Neural cell (in vitro differentiated cells): ENCODE data around the gene LCP1. TPM values are rescaled to one million over a fixed set of nuclear protein-coding genes. Genes with fewer than 3 reads are reported as not detected.

Experiments
- H2AFZ ChIP-seq: fragments of 200-600, 300-800 bp; sonication (generic), shearing (Covaris generic); 2 replicates; pipeline ENCODE4 v1.6.0; 2014; ENCODE audit warnings: low read depth, mild to moderate bottlenecking, antibody characterized with exemption, low read length, moderate library complexity
- H3F3A ChIP-seq: fragments of 200-600 bp; shearing (Covaris generic); 2 replicates; pipeline ENCODE4 v1.6.1; 2016; ENCODE audit warnings: mild to moderate bottlenecking, moderate library complexity, mixed read lengths, antibody characterized with exemption, low read length; ENCODE audit not compliant: insufficient read depth, poor library complexity, severe bottlenecking
- H3K27ac ChIP-seq: fragments of 200-600, 300-800 bp; sonication (generic), shearing (Covaris generic); 2 replicates; pipeline ENCODE4 v1.5.1; 2014; ENCODE audit warnings: mild to moderate bottlenecking, low read length, moderate library complexity
- H3K27me3 ChIP-seq: fragments of 300-800, 200-600 bp; sonication (generic), shearing (Covaris generic); 2 replicates; pipeline ENCODE4 v1.6.0; 2014; ENCODE audit warnings: mild to moderate bottlenecking, low read depth, low read length, moderate library complexity; ENCODE audit not compliant: insufficient read depth
- H3K36me3 ChIP-seq: fragments of 300-800, 200-600 bp; sonication (generic), shearing (Covaris generic); 2 replicates; pipeline ENCODE4 v1.5.1; 2014; ENCODE audit warnings: mild to moderate bottlenecking, antibody characterized with exemption, low read length, moderate library complexity; ENCODE audit not compliant: insufficient read depth
- H3K4me2 ChIP-seq: fragments of 300-800, 200-600 bp; sonication (generic), shearing (Covaris generic); 2 replicates; pipeline ENCODE4 v1.6.0; 2014; ENCODE audit warnings: mild to moderate bottlenecking, low read length
- H3K4me3 ChIP-seq: fragments of 300-800, 200-600 bp; sonication (generic), shearing (Covaris generic); 2 replicates; pipeline ENCODE4 v1.5.1; 2014; ENCODE audit warnings: mild to moderate bottlenecking, low read length, moderate library complexity
- H3K79me2 ChIP-seq: fragments of 200-600 bp; shearing (Covaris generic); replicated peaks from 2 replicates; pipeline ENCODE4 v1.6.0; 2014; ENCODE audit warnings: mild to moderate bottlenecking, low read length, moderate library complexity; ENCODE audit not compliant: insufficient read depth
- H3K9ac ChIP-seq: fragments of 300-800, 200-600 bp; sonication (generic), shearing (Covaris generic); 2 replicates; pipeline ENCODE4 v1.6.1; 2016; ENCODE audit warnings: mild to moderate bottlenecking, low read length, mixed read lengths
- H3K9me2 ChIP-seq: fragments of 200-600 bp; shearing (Covaris generic); 2 replicates; pipeline ENCODE4 v1.6.1; 2016; ENCODE audit warnings: mild to moderate bottlenecking, low read length, mixed read lengths; ENCODE audit not compliant: insufficient read depth
- H3K9me3 ChIP-seq: fragments of 200-600, 300-800 bp; sonication (generic), shearing (Covaris generic); 2 replicates; pipeline ENCODE4 v1.6.1; 2016; ENCODE audit warnings: mild to moderate bottlenecking, mixed run types, low read length, moderate library complexity, mixed read lengths
- H4K20me1 ChIP-seq: fragments of 200-600 bp; shearing (Covaris generic); 2 replicates; pipeline ENCODE4 v1.6.1; 2016; ENCODE audit warnings: mild to moderate bottlenecking, mixed run types; ENCODE audit not compliant: insufficient read depth
- CTCF ChIP-seq: fragments of 450-650 bp; IDR thresholded peaks from 2 replicates; pipeline ENCODE4 v1.5.1; 2014; ENCODE audit warnings: antibody characterized with exemption, mild to moderate bottlenecking, moderate library complexity; ENCODE audit not compliant: poor library complexity, severe bottlenecking
- EP300 ChIP-seq: fragments of 450-650 bp; conservative IDR thresholded peaks from 2 replicates; pipeline ENCODE4 v1.6.1; 2014; ENCODE audit warnings: antibody characterized with exemption, mild to moderate bottlenecking, moderate library complexity; ENCODE audit not compliant: poor library complexity, severe bottlenecking
- EZH2 ChIP-seq: fragments of 200-600, 300-800 bp; shearing (Covaris generic), sonication (generic); IDR thresholded peaks from 2 replicates; pipeline ENCODE4 v1.6.1; 2014; ENCODE audit warnings: antibody characterized with exemption, low read length, borderline replicate concordance, mild to moderate bottlenecking; ENCODE audit not compliant: insufficient read depth, poor library complexity, severe bottlenecking
- MXI1 ChIP-seq: fragments of 450-650 bp; conservative IDR thresholded peaks from 2 replicates; pipeline ENCODE4 v1.6.1; 2014; ENCODE audit warnings: antibody characterized with exemption, mild to moderate bottlenecking; ENCODE audit not compliant: poor library complexity, severe bottlenecking
- POLR2AphosphoS5 ChIP-seq: IDR thresholded peaks from 2 replicates; pipeline ENCODE4 v1.6.1; 2012
- RAD21 ChIP-seq: fragments of 450-650 bp; conservative IDR thresholded peaks from 2 replicates; pipeline ENCODE4 v1.6.1; 2014; ENCODE audit warnings: antibody characterized with exemption, mild to moderate bottlenecking, moderate library complexity
- REST ChIP-seq: IDR thresholded peaks from 2 replicates; pipeline ENCODE4 v1.6.1; 2012; ENCODE audit warnings: borderline replicate concordance
- SMC3 ChIP-seq: fragments of 450-650 bp; conservative IDR thresholded peaks from 2 replicates; pipeline ENCODE4 v1.6.1; 2014; ENCODE audit warnings: antibody characterized with exemption, mild to moderate bottlenecking, moderate library complexity; ENCODE audit not compliant: poor library complexity
- TAF1 ChIP-seq: IDR thresholded peaks from 2 replicates; pipeline ENCODE4 v1.6.1; 2012; ENCODE audit warnings: low read depth
- polyA plus RNA-seq: library from polyadenylated mRNA; depleted of rRNA; stranded (reverse); fragments of >200 nt; gene quantifications from 2 replicates; pipeline ENCODE4 v1.2.3, GENCODE V29; 2014

LCP1 gene
- polyA plus RNA-seq, 1 donor from 2014 or later = 0.76 TPM

GRCh38 chr13:46171739-46172138 lies 10.2 kb downstream of the LCP1 start:
- Histone ChIP-seq H3K79me2 (no peaks in the 10 kb centered on the region), H3K27ac (no peak overlapping the region), H3K9ac (no peak overlapping the region), H3F3A (no peaks in the 10 kb centered on the region), H3K4me3 (no peak overlapping the region), H3K4me2 (no peak overlapping the region), H3K36me3 (no peaks in the 10 kb centered on the region), H3K9me3 (no peaks in the 10 kb centered on the region), H4K20me1 (no peaks in the 10 kb centered on the region), H3K9me2 (no peaks in the 10 kb centered on the region), H3K27me3 (no peaks in the 10 kb centered on the region), H2AFZ (no peak overlapping the region)
- TF ChIP-seq MXI1 (no peak), TAF1 (no peak), CTCF (no peak), EP300 (no peak), POLR2AphosphoS5 (no peak), SMC3 (no peak), REST (no peak), EZH2 (no peak), RAD21 (no peak)

GRCh38 chr13:46171217-46171616 lies 10.8 kb downstream of the LCP1 start:
- Histone ChIP-seq H3K79me2 (no peaks in the 10 kb centered on the region), H3K9me2 (no peaks in the 10 kb centered on the region), H3F3A (no peaks in the 10 kb centered on the region), H3K27me3 (no peaks in the 10 kb centered on the region), H2AFZ (no peak overlapping the region), H3K9me3 (no peaks in the 10 kb centered on the region), H3K4me2 (no peak overlapping the region), H4K20me1 (no peaks in the 10 kb centered on the region), H3K4me3 (no peak overlapping the region), H3K36me3 (no peaks in the 10 kb centered on the region), H3K27ac (no peak overlapping the region), H3K9ac (no peak overlapping the region)
- TF ChIP-seq TAF1 (no peak), RAD21 (no peak), EP300 (no peak), MXI1 (no peak), SMC3 (no peak), EZH2 (no peak), REST (no peak), POLR2AphosphoS5 (no peak), CTCF (no peak)
